ENCODE measurements around the gene NF1.

Gene NF1

DNA sequence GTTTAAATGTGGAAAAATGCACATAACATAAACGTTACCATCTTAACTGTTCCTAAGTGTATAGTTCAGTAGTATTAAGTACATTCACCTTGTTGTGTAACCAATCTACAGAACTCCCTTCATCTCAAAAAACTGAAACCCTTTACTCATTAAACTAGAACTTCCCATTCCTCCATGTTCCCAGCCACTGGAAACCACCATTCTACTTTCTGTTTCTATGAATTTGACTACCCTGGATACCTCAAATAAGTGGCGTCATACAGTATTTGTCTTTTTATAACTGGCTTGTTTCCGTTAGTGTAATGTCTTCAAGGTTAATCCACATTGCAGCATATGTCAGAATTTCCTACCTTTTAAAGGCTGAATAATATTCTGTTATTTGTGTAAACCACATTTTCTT, 38.2 kb downstream of the NF1 start:
- Histone ChIP-seq H3K4me1 (ENCODE audit: control insufficient read depth, insufficient read depth, low read length) (peaks cover 9% of the 10 kb centered on the region), H3K9ac (ENCODE audit: low read depth, low read length) (no peak overlapping the region), H3K27ac (ENCODE audit: low read depth, low read length) (no peak overlapping the region), H3K36me3 (ENCODE audit: control insufficient read depth, insufficient read depth, low read length) (no peaks in the 10 kb centered on the region), H3K27me3 (ENCODE audit: control insufficient read depth, insufficient read depth, low read length) (no peaks in the 10 kb centered on the region), H3K4me3 (ENCODE audit: low read depth, low read length) (no peak overlapping the region), H3K9me3 (ENCODE audit: control insufficient read depth, insufficient read depth, low read length) (no peaks in the 10 kb centered on the region)

DNA sequence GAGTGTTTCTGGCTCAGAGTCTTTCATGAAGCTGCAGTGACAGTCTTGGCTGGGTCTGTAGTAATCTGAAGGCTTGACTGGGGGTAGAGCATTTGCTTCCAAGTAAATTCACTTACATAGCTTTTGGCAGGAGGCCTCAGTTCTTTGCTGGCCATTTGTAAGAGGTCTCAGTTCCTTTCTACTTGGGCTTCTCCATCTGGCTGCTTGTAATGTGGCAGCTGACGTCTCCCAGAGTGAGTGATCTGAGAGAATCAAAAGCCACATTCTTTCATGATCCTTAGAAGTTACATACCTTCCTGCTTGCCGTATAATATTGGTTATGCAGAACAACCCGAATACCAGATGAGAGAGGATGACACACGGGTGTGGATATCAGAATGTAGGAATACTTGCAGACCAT, 39.8 kb downstream of the NF1 start:
- no peaks in the 10 kb centered on the region for H3K27me3 ChIP-seq (ENCODE audit: control insufficient read depth, insufficient read depth, low read length)
- peaks cover 9% of the 10 kb centered on the region for H3K4me1 ChIP-seq (ENCODE audit: control insufficient read depth, insufficient read depth, low read length)
- H3K9ac ChIP-seq (ENCODE audit: low read depth, low read length) = no peak overlapping the region
- no peaks in the 10 kb centered on the region for H3K36me3 ChIP-seq (ENCODE audit: control insufficient read depth, insufficient read depth, low read length)
- H3K9me3 ChIP-seq (ENCODE audit: control insufficient read depth, insufficient read depth, low read length) = no peaks in the 10 kb centered on the region
- H3K4me3 ChIP-seq (ENCODE audit: low read depth, low read length) = no peak overlapping the region
- H3K27ac ChIP-seq (ENCODE audit: low read depth, low read length) = no peak overlapping the region

GRCh38 chr17:31136319-31136718, 41.5 kb downstream of the NF1 start:
- Histone ChIP-seq H3K4me1 (ENCODE audit: control insufficient read depth, insufficient read depth, low read length) (peaks cover under 1% of the 10 kb centered on the region; the same call in 1 of the 2 replicates), H3K27me3 (ENCODE audit: control insufficient read depth, insufficient read depth, low read length) (no peaks in the 10 kb centered on the region), H3K4me3 (ENCODE audit: low read depth, low read length) (no peak overlapping the region), H3K9me3 (ENCODE audit: control insufficient read depth, insufficient read depth, low read length) (no peaks in the 10 kb centered on the region), H3K9ac (ENCODE audit: low read depth, low read length) (no peak overlapping the region), H3K36me3 (ENCODE audit: control insufficient read depth, insufficient read depth, low read length) (no peaks in the 10 kb centered on the region), H3K27ac (ENCODE audit: low read depth, low read length) (no peak overlapping the region)

GRCh38 chr17:31140111-31140510, 45.3 kb downstream of the NF1 start:
- Histone ChIP-seq H3K4me3 (ENCODE audit: low read depth, low read length) (no peak overlapping the region), H3K36me3 (ENCODE audit: control insufficient read depth, insufficient read depth, low read length) (no peaks in the 10 kb centered on the region), H3K27me3 (ENCODE audit: control insufficient read depth, insufficient read depth, low read length) (no peaks in the 10 kb centered on the region), H3K9ac (ENCODE audit: low read depth, low read length) (no peak overlapping the region), H3K9me3 (ENCODE audit: control insufficient read depth, insufficient read depth, low read length) (no peaks in the 10 kb centered on the region), H3K4me1 (ENCODE audit: control insufficient read depth, insufficient read depth, low read length) (peaks cover 14% of the 10 kb centered on the region), H3K27ac (ENCODE audit: low read depth, low read length) (no peak overlapping the region)

DNA sequence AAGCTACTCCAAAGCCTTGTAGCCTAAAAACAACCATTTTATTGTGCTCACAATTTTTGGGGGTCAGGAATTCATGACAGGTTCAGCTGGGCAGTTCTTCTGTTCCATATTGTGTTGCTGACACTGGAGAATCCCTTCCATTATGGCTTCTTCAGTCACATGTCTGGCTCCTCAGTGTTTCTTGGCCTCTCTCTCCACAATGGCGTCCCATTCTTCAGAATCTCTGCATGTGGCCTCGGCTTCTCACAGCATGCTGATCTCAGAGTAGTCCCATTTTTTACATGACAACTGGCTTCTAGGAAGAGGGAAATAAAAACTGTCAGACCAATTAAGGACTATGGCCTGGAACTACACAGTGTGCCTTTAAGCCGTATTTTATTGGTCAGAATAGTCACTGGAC, 49.7 kb downstream of the NF1 start:
- Histone ChIP-seq H3K9me3 (ENCODE audit: control insufficient read depth, insufficient read depth, low read length) (no peaks in the 10 kb centered on the region), H3K4me1 (ENCODE audit: control insufficient read depth, insufficient read depth, low read length) (peaks cover 22% of the 10 kb centered on the region), H3K36me3 (ENCODE audit: control insufficient read depth, insufficient read depth, low read length) (no peaks in the 10 kb centered on the region), H3K27me3 (ENCODE audit: control insufficient read depth, insufficient read depth, low read length) (no peaks in the 10 kb centered on the region), H3K4me3 (ENCODE audit: low read depth, low read length) (no peak overlapping the region), H3K9ac (ENCODE audit: low read depth, low read length) (no peak overlapping the region), H3K27ac (ENCODE audit: low read depth, low read length) (peak overlapping the region; percentile 38)

- H3K4me3 ChIP-seq (ENCODE audit: low read depth, low read length) = no peak overlapping the region
- H3K9me3 ChIP-seq (ENCODE audit: control insufficient read depth, insufficient read depth, low read length) = no peaks in the 10 kb centered on the region
- no peaks in the 10 kb centered on the region for H3K27me3 ChIP-seq (ENCODE audit: control insufficient read depth, insufficient read depth, low read length)
- no peaks in the 10 kb centered on the region for H3K36me3 ChIP-seq (ENCODE audit: control insufficient read depth, insufficient read depth, low read length)
- H3K4me1 ChIP-seq (ENCODE audit: control insufficient read depth, insufficient read depth, low read length) = peaks cover 22% of the 10 kb centered on the region
- H3K9ac ChIP-seq (ENCODE audit: low read depth, low read length) = no peak overlapping the region
- no peak overlapping the region for H3K27ac ChIP-seq (ENCODE audit: low read depth, low read length)
Observed at GRCh38 chr17:31144836-31145235, 50.1 kb downstream of the NF1 start.

GRCh38 chr17:31147507-31148202, 52.9 kb downstream of the NF1 start:
- no peak overlapping the region for H3K9ac ChIP-seq (ENCODE audit: low read depth, low read length)
- H3K4me1 ChIP-seq (ENCODE audit: control insufficient read depth, insufficient read depth, low read length) = peaks cover 16% of the 10 kb centered on the region
- peak overlapping the region; percentile 13 for H3K27ac ChIP-seq (ENCODE audit: low read depth, low read length)
- H3K4me3 ChIP-seq (ENCODE audit: low read depth, low read length) = no peak overlapping the region
- H3K27me3 ChIP-seq (ENCODE audit: control insufficient read depth, insufficient read depth, low read length) = no peaks in the 10 kb centered on the region
- H3K9me3 ChIP-seq (ENCODE audit: control insufficient read depth, insufficient read depth, low read length) = no peaks in the 10 kb centered on the region
- H3K36me3 ChIP-seq (ENCODE audit: control insufficient read depth, insufficient read depth, low read length) = no peaks in the 10 kb centered on the region

DNA sequence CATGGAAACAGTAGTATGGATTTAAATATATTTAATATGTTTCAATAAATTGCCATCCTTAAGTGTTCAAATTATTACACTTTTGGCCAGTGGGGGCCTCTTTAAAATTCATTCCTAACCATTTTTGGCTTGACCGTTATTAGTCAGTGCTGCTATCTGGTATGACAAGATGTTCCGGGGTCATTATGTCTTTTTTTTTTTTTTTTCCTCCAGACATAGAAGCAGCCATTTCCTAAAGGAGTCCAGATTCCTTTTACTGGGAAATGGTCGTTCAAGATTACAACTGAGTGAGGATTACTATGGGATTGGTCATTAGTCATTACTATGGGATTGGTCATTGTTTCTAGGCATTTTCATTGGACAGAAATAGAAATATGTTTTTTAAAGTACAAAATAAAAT, 53.4 kb downstream of the NF1 start:
- Histone ChIP-seq H3K27me3 (ENCODE audit: control insufficient read depth, insufficient read depth, low read length) (no peaks in the 10 kb centered on the region), H3K4me3 (ENCODE audit: low read depth, low read length) (no peak overlapping the region), H3K9ac (ENCODE audit: low read depth, low read length) (no peak overlapping the region), H3K36me3 (ENCODE audit: control insufficient read depth, insufficient read depth, low read length) (no peaks in the 10 kb centered on the region), H3K9me3 (ENCODE audit: control insufficient read depth, insufficient read depth, low read length) (no peaks in the 10 kb centered on the region), H3K4me1 (ENCODE audit: control insufficient read depth, insufficient read depth, low read length) (peaks cover 16% of the 10 kb centered on the region), H3K27ac (ENCODE audit: low read depth, low read length) (no peak overlapping the region)

DNA sequence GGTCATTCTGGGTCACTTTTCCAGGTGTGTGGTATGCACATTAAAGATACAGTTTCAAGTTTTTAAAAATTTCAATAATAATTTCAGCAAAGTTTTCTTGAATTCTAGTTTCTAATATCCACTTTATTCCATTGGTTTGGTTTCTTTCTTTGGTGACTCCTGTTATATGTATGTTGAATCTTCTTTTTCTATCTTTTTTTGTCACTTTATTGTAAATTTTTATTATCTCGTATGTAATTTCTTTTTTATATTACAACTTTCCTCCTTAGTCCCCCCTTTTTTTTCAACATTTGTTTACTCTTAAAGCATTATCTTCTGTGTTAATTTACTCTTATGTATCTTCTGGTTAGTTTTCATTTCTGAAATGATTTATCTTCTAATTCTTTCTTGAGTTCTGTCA, 57.5 kb downstream of the NF1 start:
- H3K36me3 ChIP-seq (ENCODE audit: control insufficient read depth, insufficient read depth, low read length) = no peaks in the 10 kb centered on the region
- no peak overlapping the region for H3K9ac ChIP-seq (ENCODE audit: low read depth, low read length)
- H3K9me3 ChIP-seq (ENCODE audit: control insufficient read depth, insufficient read depth, low read length) = no peaks in the 10 kb centered on the region
- H3K27ac ChIP-seq (ENCODE audit: low read depth, low read length) = no peak overlapping the region
- H3K4me3 ChIP-seq (ENCODE audit: low read depth, low read length) = no peak overlapping the region
- H3K4me1 ChIP-seq (ENCODE audit: control insufficient read depth, insufficient read depth, low read length) = 0 out of 2 replicates have a peak, but pooled peaks cover 7% of the 10 kb centered on the region
- H3K27me3 ChIP-seq (ENCODE audit: control insufficient read depth, insufficient read depth, low read length) = no peaks in the 10 kb centered on the region

- Histone ChIP-seq H3K9ac (ENCODE audit: low read depth, low read length) (no peak overlapping the region), H3K4me1 (ENCODE audit: control insufficient read depth, insufficient read depth, low read length) (no peaks in the 10 kb centered on the region), H3K27me3 (ENCODE audit: control insufficient read depth, insufficient read depth, low read length) (no peaks in the 10 kb centered on the region), H3K4me3 (ENCODE audit: low read depth, low read length) (no peak overlapping the region), H3K9me3 (ENCODE audit: control insufficient read depth, insufficient read depth, low read length) (no peaks in the 10 kb centered on the region), H3K36me3 (ENCODE audit: control insufficient read depth, insufficient read depth, low read length) (peaks cover 14% of the 10 kb centered on the region), H3K27ac (ENCODE audit: low read depth, low read length) (no peak overlapping the region)
Observed at GRCh38 chr17:31155208-31155810, 60.5 kb downstream of the NF1 start.

GRCh38 chr17:31156326-31156725, 61.5 kb downstream of the NF1 start:
- Histone ChIP-seq H3K27ac (ENCODE audit: low read depth, low read length) (no peak overlapping the region), H3K9me3 (ENCODE audit: control insufficient read depth, insufficient read depth, low read length) (no peaks in the 10 kb centered on the region), H3K9ac (ENCODE audit: low read depth, low read length) (no peak overlapping the region), H3K4me3 (ENCODE audit: low read depth, low read length) (no peak overlapping the region), H3K36me3 (ENCODE audit: control insufficient read depth, insufficient read depth, low read length) (peaks cover 14% of the 10 kb centered on the region), H3K4me1 (ENCODE audit: control insufficient read depth, insufficient read depth, low read length) (no peaks in the 10 kb centered on the region), H3K27me3 (ENCODE audit: control insufficient read depth, insufficient read depth, low read length) (no peaks in the 10 kb centered on the region)

Data from HUES48 (cell line).